Spinal cord (tissue), 10 donors: ENCODE results near the gene HBM. TPM values are rescaled to one million over a fixed set of nuclear protein-coding genes. Genes with fewer than 3 reads are reported as not detected.
"Not testable (repeated sequence)": the region's sequence is repeated elsewhere in the genome, so short reads cannot be mapped to it uniquely, and the experiment has no call there.

Experiments used
- DNase-seq, 6 donors: peaks; one replicate each; pipeline versions ENCODE4 v3.0.0 to v3.0.0-alpha.2; 2013 to 2015; ENCODE audit warnings: low spot score in 6 of 6, low read depth in 4 of 6
- H3K27ac ChIP-seq: one replicate; pipeline ENCODE4 v1.5.1; 2013; ENCODE audit warnings: low read depth, low read length, control low read depth
- H3K27me3 ChIP-seq: one replicate; pipeline ENCODE4 v1.6.1; 2013; ENCODE audit warnings: low read length; ENCODE audit not compliant: control insufficient read depth, insufficient read depth
- H3K36me3 ChIP-seq: one replicate; pipeline ENCODE4 v1.6.1; 2013; ENCODE audit warnings: low read length; ENCODE audit not compliant: control insufficient read depth, insufficient read depth
- H3K4me1 ChIP-seq: one replicate; pipeline ENCODE4 v1.6.1; 2013; ENCODE audit warnings: low read length; ENCODE audit not compliant: control insufficient read depth, insufficient read depth
- H3K4me3 ChIP-seq: one replicate; pipeline ENCODE4 v1.5.1; 2013; ENCODE audit warnings: low read depth, low read length, control low read depth
- H3K9me3 ChIP-seq: one replicate; pipeline ENCODE4 v1.6.1; 2013; ENCODE audit warnings: low read length; ENCODE audit not compliant: control insufficient read depth, insufficient read depth
- WGBS: methylation state at CpG from one replicate; pipeline ENCODE4 v1.1.5; 2013; ENCODE audit warnings: missing lambda C conversion rate; ENCODE audit not compliant: insufficient coverage; 5-methylcytosine and 5-hydroxymethylcytosine counted together
- polyA plus RNA-seq, 2 donors: library from polyadenylated mRNA; unstranded; fragments of 120-200 nt; gene quantifications; one replicate each; pipeline ENCODE4 v1.2.1, GENCODE V29; 2013; ENCODE audit not compliant: insufficient read length in 2 of 2
- total RNA-seq, 2 donors: library from RNA; depleted of rRNA in 1 of 2; stranded (reverse); fragments of 120-200 nt in 1 of 2; fragments of >200 nt in 1 of 2; gene quantifications; one replicate each; pipeline versions ENCODE4 v1.2.3 to v1.2.4, GENCODE V29; 2013 to 2014
- donor health status: healthy.

Gene HBM
- total and polyA plus RNA-seq, 4 donors, result 5.4 to 56.1 (median 19.6) TPM

GRCh38 chr16:143047-143446, 22.7 kb upstream of the HBM start:
- peaks cover 17% of the 10 kb centered on the region for H3K4me1 ChIP-seq
- H3K4me3 ChIP-seq, result no peak overlapping the region
- no peak for DNase-seq
- 79% methylated on average over 4 of the region's 6 CpGs for WGBS
- H3K9me3 ChIP-seq, result no peaks in the 10 kb centered on the region
- H3K27me3 ChIP-seq, result no peaks in the 10 kb centered on the region
- H3K36me3 ChIP-seq, result no peaks in the 10 kb centered on the region
- H3K27ac ChIP-seq, result no peak overlapping the region

- Histone ChIP-seq H3K36me3 (no peaks in the 10 kb centered on the region), H3K4me1 (peaks cover 17% of the 10 kb centered on the region), H3K27ac (no peak overlapping the region), H3K27me3 (peaks cover 2% of the 10 kb centered on the region), H3K4me3 (no peak overlapping the region), H3K9me3 (no peaks in the 10 kb centered on the region)
- WGBS, result 65% methylated on average over 6 of the region's 6 CpGs
- DNase-seq, result no peak
Measured at GRCh38 chr16:143456-143855, 22.3 kb upstream of the HBM start.

- Histone ChIP-seq H3K36me3 (no peaks in the 10 kb centered on the region), H3K9me3 (no peaks in the 10 kb centered on the region), H3K27me3 (peaks cover 8% of the 10 kb centered on the region), H3K4me1 (peaks cover 9% of the 10 kb centered on the region), H3K4me3 (no peak overlapping the region), H3K27ac (no peak overlapping the region)
- 89% methylated on average over 13 of the region's 14 CpGs for WGBS
- DNase-seq, result no peak
Measured at GRCh38 chr16:144797-145252, 21.0 kb upstream of the HBM start.

- Histone ChIP-seq H3K4me1 (peaks cover 9% of the 10 kb centered on the region), H3K27ac (no peak overlapping the region), H3K4me3 (no peak overlapping the region), H3K27me3 (peaks cover 8% of the 10 kb centered on the region), H3K9me3 (no peaks in the 10 kb centered on the region), H3K36me3 (no peaks in the 10 kb centered on the region)
- no peak for DNase-seq
- no CpG with 5 or more reads among the region's 2 CpGs for WGBS
Measured at GRCh38 chr16:146646-147045, 19.1 kb upstream of the HBM start.

- Histone ChIP-seq H3K36me3 (no peaks in the 10 kb centered on the region), H3K4me1 (peaks cover under 1% of the 10 kb centered on the region), H3K9me3 (no peaks in the 10 kb centered on the region), H3K27ac (no peak overlapping the region), H3K4me3 (no peak overlapping the region), H3K27me3 (peaks cover 8% of the 10 kb centered on the region)
- DNase-seq, result no peak
- WGBS, result 59% methylated on average over 8 of the region's 9 CpGs
Measured at GRCh38 chr16:149024-149660, 16.6 kb upstream of the HBM start.

GRCh38 chr16:152141-153128, 13.3 kb upstream of the HBM start, which contains the start of gene HBZ:
Gene HBZ, plus strand, starts transcription at chr16:152644. Its CDS starts 266 bp downstream, at chr16:152910.
- no peak within 1 kb of the TSS for H3K4me3 ChIP-seq
- 86% methylated on average over 13 of the region's 17 CpGs for WGBS
- no peak for DNase-seq
- H3K4me1 ChIP-seq, result peaks cover 11% of the 10 kb centered on the region
- H3K27ac ChIP-seq, result no peak within 1 kb of the TSS
- H3K36me3 ChIP-seq, result no peaks in the 10 kb centered on the region
- no peaks in the 10 kb centered on the region for H3K9me3 ChIP-seq
- peaks cover 35% of the 10 kb centered on the region for H3K27me3 ChIP-seq

- 53% methylated on average over 2 of the region's 6 CpGs for WGBS
- Histone ChIP-seq H3K4me1 (peaks cover 11% of the 10 kb centered on the region), H3K27me3 (peaks cover 39% of the 10 kb centered on the region)
- not testable (repeated sequence) for H3K36me3 ChIP-seq, H3K4me3 ChIP-seq, H3K27ac ChIP-seq, DNase-seq, H3K9me3 ChIP-seq
Measured at GRCh38 chr16:153129-153521, 12.7 kb upstream of the HBM start.

- not testable (repeated sequence) for H3K4me3 ChIP-seq, H3K27ac ChIP-seq, H3K36me3 ChIP-seq, DNase-seq, H3K9me3 ChIP-seq
- Histone ChIP-seq H3K4me1 (peaks cover 11% of the 10 kb centered on the region), H3K27me3 (peaks cover 39% of the 10 kb centered on the region)
- WGBS, result no CpG with 5 or more reads among the region's 74 CpGs
Measured at GRCh38 chr16:153550-154216, 12.1 kb upstream of the HBM start.

- H3K27me3 ChIP-seq, result peaks cover 40% of the 10 kb centered on the region
- H3K4me3 ChIP-seq, result peak overlapping the region; percentile 24
- no peak overlapping the region for H3K27ac ChIP-seq
- DNase-seq, result peak in 2 of 6 donors; percentile 52
- H3K36me3 ChIP-seq, result no peaks in the 10 kb centered on the region
- under 1% methylated on average over 40 of the region's 59 CpGs for WGBS
- H3K9me3 ChIP-seq, result no peaks in the 10 kb centered on the region
- peaks cover 11% of the 10 kb centered on the region for H3K4me1 ChIP-seq
Measured at GRCh38 chr16:154217-155030, 11.4 kb upstream of the HBM start.
